ENCODE measurements around the gene AGBL5. TPM values are rescaled to one million over a fixed set of nuclear protein-coding genes. Genes with fewer than 3 reads are reported as not detected.

The AGBL5 gene
- total and polyA plus RNA-seq, 2 of the 13 experiments (the other 11 are each of a cell fraction or from before 2014, with no cell fraction given), result 55.9 to 73.3 TPM

DNA sequence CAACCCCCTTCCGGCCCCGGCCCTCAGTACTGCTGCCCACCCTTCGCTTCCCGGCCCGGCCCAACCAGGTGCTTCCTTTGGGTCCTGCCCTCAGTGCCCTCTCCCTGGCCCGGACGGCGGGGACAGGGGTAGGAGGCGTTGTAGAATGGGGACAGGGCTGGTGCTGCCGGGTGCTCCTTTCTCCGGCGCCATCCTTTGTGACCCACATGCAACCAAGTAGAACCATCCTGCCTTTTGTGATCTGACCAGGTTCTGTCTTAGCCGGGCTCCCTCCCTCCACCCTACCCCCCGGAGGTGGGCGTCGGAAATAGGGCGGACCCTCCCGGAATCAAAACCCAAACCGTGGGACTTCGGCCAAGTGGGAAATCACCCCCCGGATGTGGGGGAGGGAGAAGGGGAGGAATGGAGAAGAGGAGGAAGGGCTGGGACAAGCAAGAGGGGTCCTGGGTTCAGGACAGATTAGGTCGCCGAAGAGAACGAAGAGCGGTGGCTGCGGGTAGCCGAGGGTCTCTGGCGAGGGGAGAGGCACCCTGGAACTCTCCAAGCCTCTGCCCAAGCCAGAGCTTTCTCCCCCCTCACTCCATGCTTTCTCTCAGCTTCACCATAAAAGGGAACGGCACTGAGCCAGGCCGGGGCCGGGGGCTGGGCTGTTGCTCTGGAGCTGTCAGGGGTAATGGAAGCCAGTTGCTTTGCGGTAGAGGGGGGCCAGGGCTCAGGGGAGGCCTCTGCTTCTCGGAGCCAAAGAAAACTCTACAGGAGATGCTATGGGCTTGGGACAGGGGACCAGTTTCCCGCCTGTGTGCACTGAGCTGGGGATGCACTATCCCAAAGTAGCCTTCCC lies 20.7 kb downstream of the AGBL5 start (continued):
- TF ChIP-seq, protein P1, sequence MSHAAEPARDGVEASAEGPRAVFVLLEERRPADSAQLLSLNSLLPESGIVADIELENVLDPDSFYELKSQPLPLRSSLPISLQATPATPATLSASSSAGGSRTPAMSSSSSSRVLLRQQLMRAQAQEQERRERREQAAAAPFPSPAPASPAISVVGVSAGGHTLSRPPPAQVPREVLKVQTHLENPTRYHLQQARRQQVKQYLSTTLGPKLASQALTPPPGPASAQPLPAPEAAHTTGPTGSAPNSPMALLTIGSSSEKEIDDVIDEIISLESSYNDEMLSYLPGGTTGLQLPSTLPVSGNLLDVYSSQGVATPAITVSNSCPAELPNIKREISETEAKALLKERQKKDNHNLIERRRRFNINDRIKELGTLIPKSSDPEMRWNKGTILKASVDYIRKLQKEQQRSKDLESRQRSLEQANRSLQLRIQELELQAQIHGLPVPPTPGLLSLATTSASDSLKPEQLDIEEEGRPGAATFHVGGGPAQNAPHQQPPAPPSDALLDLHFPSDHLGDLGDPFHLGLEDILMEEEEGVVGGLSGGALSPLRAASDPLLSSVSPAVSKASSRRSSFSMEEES (CRISPR knock-in tag; IDR thresholded peaks at IDR 0.05), result no peak
- TF ChIP-seq ZFP90 (CRISPR knock-in tag; IDR thresholded peaks at IDR 0.05; ENCODE audit: borderline replicate concordance) (no peak), YEATS2 (CRISPR knock-in tag; IDR thresholded peaks at IDR 0.05; ENCODE audit: borderline replicate concordance) (no peak), TBX3 (IDR thresholded peaks at IDR 0.05; ENCODE audit: borderline replicate concordance) (no peak), RXRA (CRISPR knock-in tag; IDR thresholded peaks at IDR 0.05) (peak; percentile 48; the same call in 1 of the 2 replicates), CEBPB (IDR thresholded peaks at IDR 0.05; ENCODE audit: borderline replicate concordance, low read depth, low read length) (no peak), SUZ12 (IDR thresholded peaks at IDR 0.05; ENCODE audit: low read depth, low read length) (no peak), PLRG1 (conservative IDR thresholded peaks at IDR 0.05) (no peak), NFKBIZ (CRISPR knock-in tag; IDR thresholded peaks at IDR 0.05) (no peak), ZNF484 (CRISPR knock-in tag; IDR thresholded peaks at IDR 0.05; ENCODE audit: borderline replicate concordance, low read depth) (no peak), ZNF138 (CRISPR knock-in tag; IDR thresholded peaks at IDR 0.05; ENCODE audit: low read depth) (no peak), ARID2 (CRISPR knock-in tag; IDR thresholded peaks at IDR 0.05; ENCODE audit: borderline replicate concordance) (no peak), RBM22 (optimal IDR thresholded peaks at IDR 0.05; ENCODE audit: low read length) (no peak), NKX3-1 (CRISPR knock-in tag; IDR thresholded peaks at IDR 0.05) (no peak), RARG (CRISPR knock-in tag; IDR thresholded peaks at IDR 0.05; ENCODE audit: low read depth) (no peak)
- TF ChIP-seq, protein P2, sequence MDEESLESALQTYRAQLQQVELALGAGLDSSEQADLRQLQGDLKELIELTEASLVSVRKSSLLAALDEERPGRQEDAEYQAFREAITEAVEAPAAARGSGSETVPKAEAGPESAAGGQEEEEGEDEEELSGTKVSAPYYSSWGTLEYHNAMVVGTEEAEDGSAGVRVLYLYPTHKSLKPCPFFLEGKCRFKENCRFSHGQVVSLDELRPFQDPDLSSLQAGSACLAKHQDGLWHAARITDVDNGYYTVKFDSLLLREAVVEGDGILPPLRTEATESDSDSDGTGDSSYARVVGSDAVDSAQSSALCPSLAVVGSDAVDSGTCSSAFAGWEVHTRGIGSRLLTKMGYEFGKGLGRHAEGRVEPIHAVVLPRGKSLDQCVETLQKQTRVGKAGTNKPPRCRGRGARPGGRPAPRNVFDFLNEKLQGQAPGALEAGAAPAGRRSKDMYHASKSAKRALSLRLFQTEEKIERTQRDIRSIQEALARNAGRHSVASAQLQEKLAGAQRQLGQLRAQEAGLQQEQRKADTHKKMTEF (CRISPR knock-in tag; IDR thresholded peaks at IDR 0.05), result 0 out of 2 replicates have a peak, but pooled peaks have one; percentile 10
- TF ChIP-seq, protein P3, sequence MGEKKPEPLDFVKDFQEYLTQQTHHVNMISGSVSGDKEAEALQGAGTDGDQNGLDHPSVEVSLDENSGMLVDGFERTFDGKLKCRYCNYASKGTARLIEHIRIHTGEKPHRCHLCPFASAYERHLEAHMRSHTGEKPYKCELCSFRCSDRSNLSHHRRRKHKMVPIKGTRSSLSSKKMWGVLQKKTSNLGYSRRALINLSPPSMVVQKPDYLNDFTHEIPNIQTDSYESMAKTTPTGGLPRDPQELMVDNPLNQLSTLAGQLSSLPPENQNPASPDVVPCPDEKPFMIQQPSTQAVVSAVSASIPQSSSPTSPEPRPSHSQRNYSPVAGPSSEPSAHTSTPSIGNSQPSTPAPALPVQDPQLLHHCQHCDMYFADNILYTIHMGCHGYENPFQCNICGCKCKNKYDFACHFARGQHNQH (CRISPR knock-in tag; IDR thresholded peaks at IDR 0.05), result no peak
- TF ChIP-seq, protein P4, sequence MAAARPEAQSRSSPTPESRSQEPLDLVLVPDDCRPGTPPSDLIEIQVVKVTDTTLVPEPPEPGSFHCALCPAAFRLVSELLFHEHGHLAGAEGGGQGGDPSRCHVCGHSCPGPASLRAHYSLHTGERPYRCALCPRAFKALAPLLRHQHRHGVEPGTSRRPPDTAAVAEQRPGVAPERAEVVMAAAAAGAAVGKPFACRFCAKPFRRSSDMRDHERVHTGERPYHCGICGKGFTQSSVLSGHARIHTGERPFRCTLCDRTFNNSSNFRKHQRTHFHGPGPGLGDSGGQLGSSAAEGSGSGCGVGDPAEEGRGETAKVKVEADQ (CRISPR knock-in tag; IDR thresholded peaks at IDR 0.05; ENCODE audit: borderline replicate concordance), result no peak
- TF ChIP-seq, protein P5, sequence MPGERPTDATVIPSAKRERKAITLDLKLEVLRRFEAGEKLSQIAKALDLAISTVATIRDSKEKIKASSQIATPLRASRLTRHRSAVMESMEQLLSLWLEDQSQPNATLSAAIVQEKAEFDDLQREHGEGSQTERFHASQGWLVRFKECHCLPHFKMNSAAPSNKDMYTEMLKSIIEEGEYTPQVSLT (CRISPR knock-in tag; IDR thresholded peaks at IDR 0.05; ENCODE audit: borderline replicate concordance, low read depth), result no peak
- TF ChIP-seq, protein P6, sequence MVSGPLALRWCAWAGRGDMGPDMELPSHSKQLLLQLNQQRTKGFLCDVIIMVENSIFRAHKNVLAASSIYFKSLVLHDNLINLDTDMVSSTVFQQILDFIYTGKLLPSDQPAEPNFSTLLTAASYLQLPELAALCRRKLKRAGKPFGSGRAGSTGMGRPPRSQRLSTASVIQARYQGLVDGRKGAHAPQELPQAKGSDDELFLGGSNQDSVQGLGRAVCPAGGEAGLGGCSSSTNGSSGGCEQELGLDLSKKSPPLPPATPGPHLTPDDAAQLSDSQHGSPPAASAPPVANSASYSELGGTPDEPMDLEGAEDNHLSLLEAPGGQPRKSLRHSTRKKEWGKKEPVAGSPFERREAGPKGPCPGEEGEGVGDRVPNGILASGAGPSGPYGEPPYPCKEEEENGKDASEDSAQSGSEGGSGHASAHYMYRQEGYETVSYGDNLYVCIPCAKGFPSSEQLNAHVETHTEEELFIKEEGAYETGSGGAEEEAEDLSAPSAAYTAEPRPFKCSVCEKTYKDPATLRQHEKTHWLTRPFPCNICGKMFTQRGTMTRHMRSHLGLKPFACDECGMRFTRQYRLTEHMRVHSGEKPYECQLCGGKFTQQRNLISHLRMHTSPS (CRISPR knock-in tag; IDR thresholded peaks at IDR 0.05; ENCODE audit: low read depth), result no peak
- TF ChIP-seq, protein P7, sequence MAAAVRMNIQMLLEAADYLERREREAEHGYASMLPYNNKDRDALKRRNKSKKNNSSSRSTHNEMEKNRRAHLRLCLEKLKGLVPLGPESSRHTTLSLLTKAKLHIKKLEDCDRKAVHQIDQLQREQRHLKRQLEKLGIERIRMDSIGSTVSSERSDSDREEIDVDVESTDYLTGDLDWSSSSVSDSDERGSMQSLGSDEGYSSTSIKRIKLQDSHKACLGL (CRISPR knock-in tag; IDR thresholded peaks at IDR 0.05), result 0 out of 2 replicates have a peak, but pooled peaks have one; percentile 7

All from HepG2 (cell line).